Naive thymus-derived CD4-positive, alpha-beta T cell (primary cell): ENCODE results near the gene ADM5. TPM values are rescaled to one million over a fixed set of nuclear protein-coding genes. Genes with fewer than 3 reads are reported as not detected.
A peak's percentile ranks its signal among the peaks of the same experiment; 100 is the strongest.

Experiments used
- ATAC-seq: fragments of 150-1000 bp; cut with Tn5 transposase; 2 replicates; pipeline ENCODE4 v1.10.0; 2021; ENCODE audit warnings: mild to moderate bottlenecking, moderate library complexity
- CTCF ChIA-PET: fragments of 350-600 bp; sonication (Branson Sonifier 250); formaldehyde crosslinking; loops from one replicate; lab custom pipeline; 2021; ENCODE audit warnings: antibody characterized with exemption; lab: Charles Lee
- POLR2A ChIA-PET: fragments of 350-600 bp; sonication (Branson Sonifier 250); formaldehyde crosslinking; loops from one replicate; lab custom pipeline; 2021; ENCODE audit warnings: antibody characterized with exemption, inconsistent platforms; lab: Charles Lee
- DNase-seq, 9 donors: peaks; one replicate each; pipeline versions ENCODE4 v3.0.0 to v3.0.0-alpha.2; 2020 to 2022; ENCODE audit warnings: mixed read lengths in 1 of 9
- H3K27ac ChIP-seq: one replicate; pipeline ENCODE4 v1.7.0; 2013; ENCODE audit warnings: mild to moderate bottlenecking, low read depth, low read length, moderate library complexity
- H3K27me3 ChIP-seq, 2 donors: one replicate each; pipeline ENCODE4 v1.7.0; 2013; ENCODE audit warnings: low read length in 2 of 2, mild to moderate bottlenecking in 2 of 2, moderate library complexity in 2 of 2; ENCODE audit not compliant: control insufficient read depth in 2 of 2, insufficient read depth in 2 of 2
- H3K36me3 ChIP-seq, 3 experiments: 1 replicate in 2 of 3; 2 replicates in 1 of 3; pipeline ENCODE4 v1.7.0; 2013; ENCODE audit warnings: low read length in 3 of 3, mild to moderate bottlenecking in 3 of 3, moderate library complexity in 1 of 3; ENCODE audit not compliant: insufficient read depth in 3 of 3, control insufficient read depth in 2 of 3
- H3K4me1 ChIP-seq, 2 donors: one replicate each; pipeline ENCODE4 v1.7.0; 2013; ENCODE audit warnings: low read length in 2 of 2, mild to moderate bottlenecking in 2 of 2, moderate library complexity in 1 of 2; ENCODE audit not compliant: control insufficient read depth in 2 of 2, insufficient read depth in 2 of 2
- H3K4me3 ChIP-seq: 2 replicates; pipeline ENCODE4 v1.7.0; 2013; ENCODE audit warnings: mild to moderate bottlenecking, low read length
- H3K9me3 ChIP-seq, 3 experiments: 1 replicate in 2 of 3; 2 replicates in 1 of 3; pipeline ENCODE4 v1.7.0; 2013; ENCODE audit warnings: low read length in 3 of 3; ENCODE audit not compliant: control insufficient read depth in 2 of 3
- H3K27ac Mint-ChIP-seq, 9 donors: one replicate each; pipeline ENCODE4 v1.8.0; 2020 to 2022; ENCODE audit warnings: mixed read lengths in 9 of 9, mild to moderate bottlenecking in 8 of 9, moderate library complexity in 5 of 9, inconsistent platforms in 2 of 9
- H3K27me3 Mint-ChIP-seq, 5 donors: one replicate each; pipeline ENCODE4 v1.8.0; 2021 to 2022; ENCODE audit warnings: mixed read lengths in 5 of 5, mild to moderate bottlenecking in 1 of 5
- H3K36me3 Mint-ChIP-seq, 5 donors: one replicate each; pipeline ENCODE4 v1.8.0; 2020 to 2022; ENCODE audit warnings: mixed read lengths in 5 of 5, mild to moderate bottlenecking in 3 of 5, inconsistent platforms in 1 of 5
- H3K4me1 Mint-ChIP-seq, 7 donors: one replicate each; pipeline ENCODE4 v1.8.0; 2020 to 2022; ENCODE audit warnings: mixed read lengths in 7 of 7, mild to moderate bottlenecking in 3 of 7, inconsistent platforms in 1 of 7
- H3K4me3 Mint-ChIP-seq, 10 donors: one replicate each; pipeline ENCODE4 v1.8.0; 2020 to 2022; ENCODE audit warnings: mild to moderate bottlenecking in 10 of 10, mixed read lengths in 10 of 10, moderate library complexity in 6 of 10, inconsistent platforms in 2 of 10
- H3K9me3 Mint-ChIP-seq, 11 donors: one replicate each; pipeline ENCODE4 v1.8.0; 2020 to 2022; ENCODE audit warnings: mixed read lengths in 11 of 11, mild to moderate bottlenecking in 4 of 11, inconsistent platforms in 1 of 11, moderate library complexity in 1 of 11
- intact Hi-C, 2 donors: fragments of 100-400 bp; cut with micrococcal nuclease; formaldehyde crosslinking; loops; one replicate each; pipeline ENCODE4 v1.15.1; 2023
- polyA plus RNA-seq, 2 donors: library from polyadenylated mRNA; unstranded; fragments of 300-500 nt; fragmentation: Illumina TruSeq; gene quantifications; one replicate each; pipeline ENCODE4 v1.2.3, GENCODE V29; 2021
- total RNA-seq, 6 experiments: library from RNA in 5 of 6; stranded (reverse) in 5 of 6; gene quantifications; 1 replicate in 5 of 6; 2 replicates in 1 of 6; pipeline ENCODE4 v1.2.3 and lab custom pipeline; 2021 to 2026

ADM5 gene
- total and polyA plus RNA-seq, 7 experiments from 2014 or later = 0.34 to 7.5 (median 4.1) TPM; not detected in 1

- peaks cover 21% of the 10 kb centered on the region in 2 donors for H3K4me1 ChIP-seq
- Mint-ChIP-seq H3K27me3 (peaks cover 0 to 2% (median 0%) of the 10 kb centered on the region in 5 donors), H3K27ac (peak overlapping the region in 6 of 9 donors; percentile 25 to 96 (median 70)), H3K9me3 (peaks cover 0 to 4% (median 0%) of the 10 kb centered on the region in 11 donors), H3K4me1 (peaks cover 31 to 55% (median 44%) of the 10 kb centered on the region in 7 donors), H3K4me3 (peak overlapping the region in 9 of 10 donors; percentile 61 to 100 (median 99)), H3K36me3 (peaks cover 4 to 20% (median 4%) of the 10 kb centered on the region in 5 donors)
- POLR2A ChIA-PET = interaction anchor here (1.3 to 14.1 kb wide), 4 partner anchors 9 to 179 kb away, joined by 3 to 187 read pairs (median 48); partner anchors contain the start of genes NOSIP, PRMT1, RRAS and SCAF1
- no peaks in the 10 kb centered on the region for H3K27me3 ChIP-seq
- ATAC-seq (no peak), DNase-seq (no peak)
- no peak overlapping the region for H3K4me3 ChIP-seq
- H3K36me3 ChIP-seq = peaks cover 0 to 29% (median 1%) of the 10 kb centered on the region in 3 experiments
- intact Hi-C loops = no loop called here
- H3K27ac ChIP-seq = no peak overlapping the region
- CTCF ChIA-PET = interaction anchor here (0.9 kb wide), 1 partner anchor 9 kb away, joined by 3 read pairs; no protein-coding TSS in a partner anchor
- no peaks in the 10 kb centered on the region for H3K9me3 ChIP-seq
Measured at GRCh38 chr19:49667473-49667872, 21.9 kb upstream of the ADM5 start.

DNA sequence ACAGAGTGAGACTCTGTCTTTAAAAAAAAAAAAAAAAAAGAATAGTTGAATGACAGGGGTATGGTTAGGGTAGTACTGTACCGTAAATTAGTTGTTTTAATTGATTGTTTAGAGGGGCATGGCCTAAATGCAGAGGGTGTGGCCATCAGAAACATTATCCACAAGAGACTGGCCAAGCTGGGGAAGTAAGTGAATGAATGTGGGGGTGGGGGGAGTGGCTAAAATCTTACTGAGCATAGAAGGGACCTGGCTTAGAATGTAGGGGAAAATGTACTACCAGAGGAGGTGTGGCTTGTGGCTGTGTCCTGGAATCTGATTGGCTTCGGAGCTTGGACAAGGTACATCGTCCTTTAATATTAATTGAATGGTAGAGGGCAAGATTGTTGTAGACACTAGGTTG, 19.9 kb upstream of the ADM5 start:
- H3K9me3 Mint-ChIP-seq = peaks cover 0 to 4% (median 0%) of the 10 kb centered on the region in 11 donors
- ATAC-seq (no peak), DNase-seq (no peak)
- H3K4me1 ChIP-seq = peaks cover 3 to 7% of the 10 kb centered on the region in 2 donors
- intact Hi-C loops = no loop called here
- ChIA-PET POLR2A (interaction anchor here (1.9 to 14.1 kb wide), 2 partner anchors 25 to 89 kb away, joined by 5 to 187 read pairs; partner anchors contain the start of genes NOSIP, PRRG2, RRAS and SCAF1), CTCF (no interaction called here)
- H3K4me3 Mint-ChIP-seq = no peak overlapping the region
- H3K27me3 Mint-ChIP-seq = peaks cover 0 to 2% (median 0%) of the 10 kb centered on the region in 5 donors
- H3K36me3 ChIP-seq = peaks cover 0 to 20% (median 0%) of the 10 kb centered on the region in 3 experiments
- H3K36me3 Mint-ChIP-seq = peaks cover 4 to 12% (median 4%) of the 10 kb centered on the region in 5 donors
- H3K4me3 ChIP-seq = no peak overlapping the region
- H3K9me3 ChIP-seq = no peaks in the 10 kb centered on the region
- no peak overlapping the region for H3K27ac ChIP-seq
- H3K27ac Mint-ChIP-seq = no peak overlapping the region
- peaks cover 26 to 42% (median 32%) of the 10 kb centered on the region in 7 donors for H3K4me1 Mint-ChIP-seq
- no peaks in the 10 kb centered on the region for H3K27me3 ChIP-seq

DNA sequence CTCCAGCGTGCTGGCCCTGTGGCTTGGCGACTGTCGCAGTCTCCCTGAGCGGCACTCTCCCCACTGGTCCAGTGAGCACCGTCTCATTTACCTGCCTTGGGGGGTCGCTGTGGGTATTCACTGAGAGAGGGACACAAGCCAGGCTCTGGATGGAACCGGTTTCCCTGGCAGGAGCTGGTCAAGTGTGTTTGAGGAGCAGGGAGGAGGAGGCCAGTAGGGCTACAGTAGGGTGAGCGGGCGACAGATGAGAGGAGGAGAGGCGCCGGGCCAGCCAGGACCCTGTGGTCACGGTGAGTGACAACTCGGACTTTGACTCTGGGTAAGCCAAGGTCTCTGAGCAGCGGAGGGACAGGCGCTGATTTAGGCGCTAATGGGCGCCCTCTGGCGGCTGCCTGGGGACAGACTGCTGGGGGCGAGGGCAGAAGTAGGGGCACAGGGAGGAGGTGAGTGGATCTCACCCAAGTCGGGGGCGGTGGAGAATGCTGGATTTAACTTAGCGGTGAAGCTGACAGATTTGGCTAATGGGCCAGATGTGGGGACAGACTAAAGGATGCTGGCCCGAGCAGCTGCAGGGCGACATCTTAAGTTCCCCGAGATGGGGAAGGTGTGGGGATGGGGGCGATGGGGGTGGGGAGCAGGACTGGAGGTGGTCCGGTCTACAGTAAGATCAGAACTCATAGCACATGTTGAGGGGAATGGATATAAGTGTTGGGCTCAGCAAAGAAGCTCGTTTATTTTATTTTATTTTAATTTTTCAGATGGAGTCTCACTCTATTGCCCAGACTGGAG, 17.1 kb upstream of the ADM5 start:
- CTCF ChIA-PET = interaction anchor here (0.5 to 4.4 kb wide), 10 partner anchors 9 to 426 kb away, joined by 3 to 27 read pairs (median 4); partner anchors contain the start of gene RRAS
- Histone ChIP-seq H3K27me3 (no peaks in the 10 kb centered on the region), H3K36me3 (peaks cover 0 to 16% (median 0%) of the 10 kb centered on the region in 3 experiments), H3K27ac (no peak overlapping the region), H3K4me3 (no peak overlapping the region), H3K9me3 (no peaks in the 10 kb centered on the region), H3K4me1 (peaks cover 0 to 6% of the 10 kb centered on the region in 2 donors)
- Mint-ChIP-seq H3K4me3 (peak overlapping the region in 2 of 10 donors; percentile 21 to 73), H3K27me3 (no peaks in the 10 kb centered on the region), H3K9me3 (no peaks in the 10 kb centered on the region), H3K36me3 (peaks cover 0 to 7% (median 4%) of the 10 kb centered on the region in 5 donors), H3K27ac (peak overlapping the region in 5 of 9 donors; percentile 45 to 90 (median 71)), H3K4me1 (peaks cover 10 to 29% (median 20%) of the 10 kb centered on the region in 7 donors)
- peak; percentile 50 to 80 (median 67) for DNase-seq
- ATAC-seq = no peak
- POLR2A ChIA-PET = interaction anchor here (0.6 to 8.5 kb wide), 8 partner anchors 8 to 231 kb away, joined by 3 to 91 read pairs (median 6); partner anchors contain the start of genes BCL2L12, IRF3, NOSIP and PRRG2
- intact Hi-C loops = loop anchor here (1.0 to 10.0 kb wide), 3 partner anchors 166 to 1038 kb away; partner anchors contain the start of gene DBP (in 1 of the 2)

DNA sequence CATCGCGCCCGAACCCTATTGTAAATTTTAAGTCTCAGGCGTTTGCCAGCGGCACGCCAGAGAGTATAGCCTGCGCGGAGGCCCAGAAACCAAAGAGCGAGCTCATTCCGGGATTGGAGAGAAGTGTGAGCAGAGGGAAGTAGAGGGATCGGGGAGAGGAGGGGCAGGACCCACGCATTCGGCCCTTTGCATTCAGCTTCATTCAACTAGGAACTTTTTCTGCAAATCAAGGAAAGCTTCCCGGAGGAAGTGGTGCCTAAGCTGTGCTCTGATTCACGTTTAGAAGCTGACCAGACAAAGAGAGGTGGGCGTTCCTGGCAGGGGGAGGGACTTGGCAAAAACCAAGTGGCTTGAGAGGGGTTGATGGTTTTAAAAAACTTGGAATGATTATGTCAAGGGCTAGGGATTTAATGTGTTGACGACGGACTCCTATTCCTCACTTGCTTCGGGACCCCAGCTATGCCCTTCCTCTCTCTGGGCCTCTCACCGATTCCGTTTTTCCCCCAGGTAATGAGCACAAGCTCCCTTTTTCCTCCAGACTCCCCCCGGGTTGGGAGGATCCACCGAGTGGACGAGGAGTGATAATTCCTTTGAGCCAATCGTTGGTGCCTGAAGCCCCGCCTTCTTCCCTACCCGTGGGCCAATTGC, 13.1 kb upstream of the ADM5 start:
- Mint-ChIP-seq H3K36me3 (peaks cover 0 to 3% (median 0%) of the 10 kb centered on the region in 5 donors), H3K27me3 (no peaks in the 10 kb centered on the region), H3K9me3 (no peaks in the 10 kb centered on the region), H3K4me3 (peak overlapping the region; percentile 91 to 100 (median 98)), H3K27ac (peak overlapping the region; percentile 93 to 100 (median 99)), H3K4me1 (peaks cover 18 to 50% (median 44%) of the 10 kb centered on the region in 7 donors)
- Histone ChIP-seq H3K9me3 (no peaks in the 10 kb centered on the region), H3K4me3 (peak overlapping the region; percentile 86), H3K27ac (peak overlapping the region; percentile 95), H3K36me3 (peaks cover 0 to 8% (median 3%) of the 10 kb centered on the region in 3 experiments), H3K4me1 (peaks cover 18 to 23% of the 10 kb centered on the region in 2 donors), H3K27me3 (no peaks in the 10 kb centered on the region)
- DNase-seq (no peak), ATAC-seq (peak; percentile 28)
- POLR2A ChIA-PET = interaction anchor here (0.5 to 8.5 kb wide), 21 partner anchors 10 to 232 kb away, joined by 3 to 91 read pairs (median 5); partner anchors contain the start of genes BCL2L12, IRF3, NOSIP and PRR12
- intact Hi-C loops = loop anchor here (1.0 to 10.0 kb wide), 14 partner anchors 11 to 1041 kb away; partner anchors contain the start of genes BCL2L12 (in 2 of the 2), DBP (in 2 of the 2), IRF3 (in 2 of the 2) and AKT1S1 (in 1 of the 2)
- CTCF ChIA-PET = interaction anchor here (0.7 to 2.7 kb wide), 9 partner anchors 8 to 285 kb away, joined by 3 to 13 read pairs (median 3); no protein-coding TSS in a partner anchor

GRCh38 chr19:49676784-49677230, 12.6 kb upstream of the ADM5 start:
- H3K27ac ChIP-seq = peak overlapping the region; percentile 95
- intact Hi-C loops = loop anchor here (1.0 to 10.0 kb wide), 18 partner anchors 12 to 1042 kb away; partner anchors contain the start of genes ALDH16A1 (in 2 of the 2), BCL2L12 (in 2 of the 2), DBP (in 2 of the 2) and IRF3 (in 2 of the 2)
- Mint-ChIP-seq H3K27ac (peak overlapping the region; percentile 93 to 100 (median 99)), H3K9me3 (no peaks in the 10 kb centered on the region), H3K36me3 (peaks cover 0 to 3% (median 0%) of the 10 kb centered on the region in 5 donors), H3K4me3 (peak overlapping the region; percentile 91 to 100 (median 98)), H3K27me3 (no peaks in the 10 kb centered on the region), H3K4me1 (peaks cover 17 to 50% (median 43%) of the 10 kb centered on the region in 7 donors)
- ATAC-seq (peak; percentile 87), DNase-seq (peak; percentile 84 to 99 (median 97))
- peaks cover 18 to 23% of the 10 kb centered on the region in 2 donors for H3K4me1 ChIP-seq
- H3K36me3 ChIP-seq = peaks cover 2 to 12% (median 3%) of the 10 kb centered on the region in 3 experiments
- CTCF ChIA-PET = interaction anchor here (0.7 to 2.7 kb wide), 9 partner anchors 9 to 285 kb away, joined by 3 to 13 read pairs (median 3); no protein-coding TSS in a partner anchor
- peak overlapping the region; percentile 86 for H3K4me3 ChIP-seq
- H3K27me3 ChIP-seq = no peaks in the 10 kb centered on the region
- H3K9me3 ChIP-seq = no peaks in the 10 kb centered on the region
- POLR2A ChIA-PET = interaction anchor here (0.5 to 8.5 kb wide), 23 partner anchors 9 to 233 kb away, joined by 3 to 91 read pairs (median 4); partner anchors contain the start of genes BCL2L12, FLT3LG, IRF3 and NOSIP
